T-helper 1 cell treated with Interleukin-12 subunit alpha and Interleukin-12 subunit beta and Interleukin-4 antibody, amounts not matched to agents 30 ng/mL and 1 ng/mL, for 36 hours (primary cell): ENCODE data around the gene COL15A1. TPM values are rescaled to one million over a fixed set of nuclear protein-coding genes. Genes with fewer than 3 reads are reported as not detected.

Source experiments
- intact Hi-C: fragments of 100-400 bp; cut with micrococcal nuclease; formaldehyde crosslinking; loops from one replicate; pipeline ENCODE4 v1.15.1; 2024
- total RNA-seq: library from RNA; stranded (reverse); gene quantifications from 2 replicates; pipeline ENCODE4 v1.2.3, GENCODE V29; 2022

The COL15A1 gene
- total RNA-seq, 1 donor from 2014 or later = 0.51 TPM

DNA sequence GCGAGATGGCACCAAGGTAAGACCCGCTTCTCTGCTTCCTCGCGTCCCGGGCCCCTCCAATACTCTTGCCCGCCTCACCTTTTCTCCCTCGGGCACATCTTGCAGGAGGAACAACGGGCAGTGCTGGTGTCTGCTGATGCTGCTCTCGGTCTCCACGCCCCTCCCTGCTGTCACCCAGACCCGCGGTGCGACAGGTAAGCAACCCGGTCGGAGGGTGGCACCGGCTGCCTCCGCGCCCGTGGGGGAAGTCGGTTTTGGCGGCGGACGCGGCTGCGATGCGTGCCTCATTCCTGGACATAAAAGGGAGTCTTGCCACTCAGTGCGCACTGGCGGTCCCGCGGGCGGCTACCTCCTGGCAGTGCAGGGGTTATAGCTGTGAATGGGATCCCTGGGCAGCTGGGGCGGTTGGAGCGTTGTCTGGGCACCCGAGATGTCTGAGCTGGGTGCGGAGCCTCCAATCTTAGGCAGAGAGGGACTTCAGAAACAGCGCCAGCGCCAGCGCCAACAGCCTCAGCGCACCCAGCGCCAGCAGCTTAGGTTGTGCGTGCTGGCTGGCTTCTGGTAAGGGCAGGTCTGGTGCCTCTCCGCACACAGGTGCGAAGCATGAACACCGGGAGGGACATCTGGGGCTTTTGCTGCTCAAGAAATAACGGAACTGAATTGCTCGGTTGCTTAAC, 488 bp downstream of the COL15A1 start:
- intact Hi-C loops = no loop called here

DNA sequence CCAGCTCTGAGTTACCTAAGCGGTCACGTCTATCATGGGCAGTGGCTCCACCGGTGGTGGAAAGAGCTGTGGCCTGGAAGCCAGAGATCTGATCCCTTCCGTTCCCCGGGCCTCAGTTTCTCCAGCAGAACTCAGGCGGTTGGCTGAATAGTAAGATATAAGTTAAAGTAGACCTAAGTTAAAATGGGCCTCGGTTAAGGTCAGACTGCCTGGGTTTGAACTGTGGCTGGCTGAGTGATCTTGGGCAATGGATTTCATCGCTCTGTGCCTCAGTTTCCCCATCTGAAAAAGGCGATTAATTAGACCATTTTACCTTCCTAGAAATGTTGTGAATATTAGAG, 997 bp downstream of the COL15A1 start:
- intact Hi-C loops = no loop called here

DNA sequence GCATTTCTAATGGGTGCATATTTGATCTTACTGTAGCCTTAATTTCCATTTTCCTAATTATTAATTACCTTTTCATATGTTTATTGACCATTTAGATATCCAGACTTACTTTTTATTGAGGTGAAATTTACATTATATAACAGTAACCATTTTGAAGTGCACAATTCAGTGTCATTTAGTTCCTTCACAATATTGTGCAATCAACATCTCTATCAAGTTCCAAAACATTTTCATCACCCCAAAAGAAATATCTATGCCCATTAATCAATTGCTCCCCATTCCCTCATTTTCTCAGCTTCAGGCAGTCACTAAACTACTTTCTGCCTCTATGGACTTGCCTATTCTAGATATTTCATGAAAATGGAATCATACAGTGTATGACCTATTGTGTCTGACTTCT, 5.9 kb downstream of the COL15A1 start:
- intact Hi-C loops = no loop called here

DNA sequence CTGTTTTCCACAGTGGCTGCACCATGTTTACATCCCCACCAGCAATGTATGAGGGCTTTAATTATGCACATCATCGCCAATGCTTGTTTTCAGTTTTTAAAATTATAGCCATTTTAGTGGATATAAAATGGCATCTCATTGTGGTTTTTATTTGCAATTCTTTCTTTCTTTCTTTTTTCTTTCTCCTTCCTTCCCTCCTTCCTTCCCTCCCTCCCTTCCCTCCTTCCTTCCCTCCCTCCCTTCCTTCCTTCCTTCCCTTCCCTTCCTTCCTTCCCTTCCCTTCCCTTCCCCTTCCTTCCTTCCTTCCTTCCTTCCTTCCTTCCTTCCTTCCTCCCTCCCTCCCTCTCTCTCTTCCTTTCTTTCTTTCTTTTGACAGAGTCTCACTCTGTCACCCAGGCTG, 6.6 kb downstream of the COL15A1 start:
- intact Hi-C loops = no loop called here

DNA sequence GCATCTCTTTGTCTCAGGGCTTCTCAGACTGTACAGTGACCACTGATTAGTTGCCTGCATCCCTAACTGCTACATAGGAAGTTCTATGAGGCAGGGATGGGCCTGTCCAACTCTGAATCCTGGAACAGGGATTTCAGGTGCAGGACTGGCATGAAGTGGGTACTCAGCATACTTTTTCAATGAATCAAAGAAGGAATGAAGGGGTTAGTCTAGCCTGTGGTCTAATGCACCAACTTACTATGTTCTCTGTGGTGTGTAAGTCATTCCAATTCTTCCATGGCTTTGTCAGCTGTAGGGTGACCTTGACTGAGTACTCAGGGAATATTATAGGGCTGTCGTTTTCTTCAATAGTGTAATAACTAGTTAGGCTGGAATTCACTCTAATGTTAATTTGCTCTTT, 8.3 kb downstream of the COL15A1 start:
- intact Hi-C loops = no loop called here

DNA sequence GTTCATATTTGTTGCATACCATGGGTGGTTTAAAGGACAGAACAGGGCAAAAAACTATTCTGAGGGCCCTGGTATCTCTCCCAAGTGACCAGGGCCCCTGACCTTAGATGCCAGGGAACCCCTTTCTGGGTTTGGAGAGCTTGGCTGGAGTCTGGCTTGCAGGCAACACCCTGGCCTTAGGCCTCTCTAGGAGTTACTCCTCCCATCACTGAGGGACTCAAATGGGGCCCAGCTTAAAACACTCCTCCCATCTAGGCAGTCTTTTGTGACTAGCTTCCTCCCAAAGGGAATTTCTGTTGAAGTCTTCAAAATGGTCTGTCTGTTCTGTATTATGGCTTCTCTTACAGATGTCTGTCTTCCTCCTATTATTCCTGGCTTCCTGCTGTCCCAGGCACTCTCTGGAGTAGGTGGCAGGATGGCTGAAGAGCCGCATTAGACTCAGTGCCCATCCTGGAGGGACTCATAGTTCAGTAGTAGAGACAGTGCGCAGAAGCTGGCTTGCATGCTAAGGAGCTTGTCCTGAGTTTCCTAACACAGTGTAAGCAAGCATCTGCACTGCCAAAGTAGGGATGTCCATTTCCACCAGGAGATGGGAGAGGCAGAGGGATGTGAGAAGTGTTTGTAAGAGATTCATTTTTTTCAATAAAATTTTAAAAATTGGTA, 10.0 kb downstream of the COL15A1 start:
- intact Hi-C loops = no loop called here

DNA sequence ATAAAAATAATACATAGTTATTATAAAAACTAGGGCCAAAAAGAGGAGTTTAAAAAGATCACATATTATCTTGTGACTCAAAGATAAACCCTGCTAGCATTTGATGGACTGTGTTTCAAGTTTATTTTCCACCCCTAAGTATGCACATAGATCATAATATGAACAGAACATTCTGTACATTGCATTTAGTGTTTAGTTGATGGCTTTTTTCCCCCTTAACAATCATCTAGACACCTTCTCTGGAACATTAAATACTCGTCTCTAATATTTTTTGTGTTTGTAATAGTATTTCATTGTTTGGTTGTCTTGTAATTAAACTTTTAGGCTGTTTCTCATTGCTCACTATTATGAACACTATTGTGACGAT, 10.5 kb downstream of the COL15A1 start:
- intact Hi-C loops = no loop called here

DNA sequence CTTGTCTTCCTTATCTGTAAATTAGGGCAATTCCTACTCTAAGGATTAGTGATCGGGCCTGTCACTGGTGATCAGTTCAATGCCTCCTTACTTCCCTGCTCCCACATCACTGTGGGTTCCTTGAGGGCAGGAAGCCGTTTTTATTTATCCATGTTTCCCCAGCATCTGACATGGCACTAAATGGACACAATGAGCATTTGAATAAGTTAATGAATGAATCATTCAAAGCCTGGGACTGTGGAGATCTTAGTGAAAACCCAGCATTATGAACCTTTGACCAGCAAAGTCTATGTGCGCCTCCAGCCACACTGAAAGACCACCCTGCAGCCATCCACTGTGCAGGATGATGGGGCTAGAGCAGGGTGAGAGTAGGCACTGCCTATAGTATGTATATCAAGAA, 11.6 kb downstream of the COL15A1 start:
- intact Hi-C loops = no loop called here

DNA sequence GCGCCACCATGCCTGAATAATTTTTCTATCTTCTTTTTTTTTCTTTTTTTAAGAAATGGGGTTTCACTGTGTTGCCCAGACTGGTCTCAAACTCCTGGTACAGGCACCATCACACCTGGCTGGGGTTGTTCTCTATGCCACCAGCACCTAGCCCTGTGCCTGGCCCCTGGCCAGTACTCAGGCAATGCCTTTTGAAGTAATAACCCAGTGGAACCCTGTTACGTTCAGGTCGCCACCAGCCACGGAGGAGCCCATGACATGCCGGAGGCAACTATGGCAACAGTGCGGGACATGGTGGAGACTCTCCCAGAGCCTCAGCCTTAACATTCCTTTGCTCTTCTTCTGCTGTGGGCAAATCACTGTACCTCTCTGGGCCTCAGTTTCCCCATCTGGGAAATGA, 14.1 kb downstream of the COL15A1 start:
- intact Hi-C loops = no loop called here

DNA sequence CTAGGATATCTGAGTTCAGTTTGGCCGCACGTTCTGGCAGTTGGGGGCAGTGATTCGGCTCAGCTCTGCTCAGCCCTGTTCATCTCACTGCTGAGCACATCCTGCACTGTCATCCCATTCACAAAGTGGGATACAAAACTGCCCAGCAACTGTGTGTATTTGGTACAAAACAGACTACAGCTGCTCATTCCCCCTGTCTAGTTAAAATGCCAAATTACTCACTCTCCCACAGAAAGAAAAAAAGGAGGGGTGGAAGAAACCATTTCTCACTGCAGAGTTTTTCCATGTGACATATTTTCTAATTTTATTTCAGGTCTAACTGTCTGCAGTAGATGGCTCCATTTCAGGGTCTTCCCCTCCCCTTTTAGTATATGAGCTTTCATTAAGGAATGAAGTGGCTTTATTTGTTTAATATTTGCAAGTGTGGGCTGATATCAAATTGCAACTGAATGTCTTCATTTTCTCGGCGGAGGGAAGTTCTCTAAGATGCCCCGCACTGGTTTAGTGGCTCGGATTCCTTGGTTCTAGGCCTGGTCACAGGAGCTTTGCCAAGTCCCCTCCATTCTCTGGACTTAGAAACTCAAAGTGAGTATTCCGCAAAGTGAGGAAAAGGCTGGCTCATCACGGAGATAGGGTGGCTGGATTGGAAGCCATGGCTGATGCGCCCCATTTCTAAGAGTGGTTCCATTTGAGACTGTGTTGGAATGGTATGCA, 14.7 kb downstream of the COL15A1 start:
- intact Hi-C loops = no loop called here

DNA sequence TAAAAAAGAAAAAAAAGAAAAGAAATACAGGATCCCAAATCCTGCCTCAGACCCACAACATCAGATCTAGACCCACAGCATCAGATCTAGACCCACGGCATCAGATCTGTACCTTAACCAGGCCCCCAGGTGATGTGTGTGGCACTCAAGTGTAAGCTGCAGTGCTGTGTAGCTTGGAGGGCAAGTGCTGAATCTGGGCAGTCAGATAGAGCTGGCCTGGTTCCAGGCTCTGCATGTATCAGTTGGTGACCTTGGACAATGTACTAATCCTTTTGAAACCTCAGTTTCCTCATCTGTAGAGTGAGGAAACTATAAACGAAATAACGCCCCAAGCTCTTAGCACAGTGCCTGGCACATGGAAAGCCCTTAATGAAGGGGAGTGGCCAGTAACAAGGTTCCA, 16.7 kb downstream of the COL15A1 start:
- intact Hi-C loops = no loop called here

DNA sequence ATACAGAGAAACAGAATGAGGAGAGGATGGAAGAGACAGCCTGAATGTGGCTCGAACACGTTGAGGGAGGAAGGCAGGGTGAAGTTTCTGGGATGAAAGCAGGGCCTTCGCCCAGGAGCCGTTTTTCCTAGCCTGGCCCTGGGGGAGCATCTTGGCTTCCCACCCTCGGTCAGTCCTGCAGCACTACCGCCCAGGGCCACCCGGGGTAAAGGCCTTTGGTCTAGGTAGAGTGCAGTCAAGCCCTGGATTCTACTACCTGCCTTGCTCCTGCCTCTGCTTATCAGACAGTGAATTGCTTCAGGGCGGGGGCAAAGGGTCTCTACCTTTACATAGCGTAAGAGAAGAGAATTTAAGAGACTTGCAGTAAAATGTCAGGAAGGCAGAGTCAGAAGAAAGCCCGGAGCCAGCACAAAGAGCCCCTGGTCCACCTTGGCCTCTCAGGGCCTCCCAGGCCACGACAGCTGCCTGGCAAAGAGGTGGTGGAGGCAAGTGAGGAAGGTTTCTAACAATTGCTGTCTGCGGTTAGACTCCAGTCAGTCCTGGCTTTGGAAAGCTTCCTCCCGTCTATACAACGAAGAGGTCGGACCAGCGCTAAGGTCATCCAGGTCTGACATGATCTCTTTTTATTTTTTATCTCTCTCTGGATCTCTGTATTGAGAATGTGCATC, 17.9 kb downstream of the COL15A1 start:
- intact Hi-C loops = no loop called here

DNA sequence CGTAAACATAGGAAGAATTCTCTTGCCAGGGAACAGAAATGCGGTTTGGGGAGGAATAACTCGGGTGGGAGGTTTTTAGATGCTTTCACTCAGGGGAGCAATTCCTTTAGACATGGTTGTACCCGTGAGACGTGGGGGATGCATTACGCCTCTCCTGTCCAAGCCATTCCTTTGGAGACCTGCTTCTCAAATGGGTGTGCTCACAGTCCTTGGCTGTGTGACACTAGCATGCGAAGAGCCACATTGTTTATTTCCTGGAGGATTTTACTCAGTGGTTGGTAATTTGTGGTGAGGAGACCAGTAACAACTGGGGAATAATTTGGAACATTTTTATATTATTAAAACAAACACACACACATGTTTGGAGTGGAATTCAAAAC, 18.5 kb downstream of the COL15A1 start:
- intact Hi-C loops = no loop called here

DNA sequence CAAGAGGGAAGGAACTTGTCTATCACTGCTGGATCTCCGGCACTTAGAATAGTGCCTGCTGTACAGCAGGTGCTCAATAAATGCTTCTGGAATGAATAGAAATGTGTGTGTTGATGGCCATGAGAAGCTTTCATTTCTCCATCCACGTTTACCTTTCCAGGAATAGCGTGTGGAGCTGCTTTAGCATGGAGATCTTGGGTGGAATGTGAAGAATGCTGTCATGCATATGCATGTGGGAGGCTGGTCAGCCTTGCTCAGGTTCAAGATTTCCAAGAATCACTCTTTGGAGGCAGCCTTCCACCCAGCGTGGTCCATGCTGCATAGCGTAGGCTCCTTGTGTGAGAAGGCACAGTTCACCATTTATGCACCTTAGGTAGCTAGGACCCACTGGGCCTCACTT, 19.2 kb downstream of the COL15A1 start:
- intact Hi-C loops = no loop called here

DNA sequence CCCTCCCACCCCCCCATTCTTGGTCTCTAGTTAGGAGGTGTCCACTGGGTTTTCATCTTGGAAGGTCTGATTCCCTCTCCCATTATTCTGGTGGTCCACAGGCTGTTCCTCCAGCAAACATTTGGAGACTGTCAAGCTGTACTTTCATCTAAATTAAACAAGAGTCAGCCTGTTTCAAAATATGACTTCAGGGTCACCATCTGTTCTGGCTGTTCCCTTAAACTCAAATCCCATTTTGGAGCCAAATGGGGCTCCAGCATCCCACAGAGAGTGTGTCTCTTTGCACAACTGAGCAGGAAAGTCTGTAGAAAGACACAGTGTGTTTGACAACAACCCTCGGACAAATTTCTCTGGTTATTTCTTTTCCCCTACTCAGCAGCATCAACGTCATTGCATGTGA, 20.5 kb downstream of the COL15A1 start:
- intact Hi-C loops = no loop called here

DNA sequence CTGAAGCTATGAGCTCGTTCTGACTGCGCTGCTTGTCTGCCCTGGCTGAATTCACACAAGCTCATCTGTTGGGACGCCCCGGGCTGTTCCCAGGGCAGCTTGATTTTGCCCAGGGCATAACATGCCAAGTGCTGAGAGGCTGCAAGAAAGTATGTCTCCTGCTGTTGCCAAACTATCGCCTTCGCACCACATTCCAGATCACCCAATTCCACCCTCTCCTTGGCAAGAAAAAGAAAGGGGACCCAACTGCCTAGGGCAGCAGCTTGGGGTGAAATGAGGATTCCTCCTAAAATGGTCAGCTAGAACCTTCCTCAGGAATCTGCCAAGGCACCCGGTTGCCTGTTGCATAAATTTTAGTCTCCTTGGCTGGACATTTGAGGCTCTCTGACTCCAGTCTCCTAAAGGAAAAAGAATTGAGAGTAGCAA, 21.2 kb downstream of the COL15A1 start:
- intact Hi-C loops = no loop called here

DNA sequence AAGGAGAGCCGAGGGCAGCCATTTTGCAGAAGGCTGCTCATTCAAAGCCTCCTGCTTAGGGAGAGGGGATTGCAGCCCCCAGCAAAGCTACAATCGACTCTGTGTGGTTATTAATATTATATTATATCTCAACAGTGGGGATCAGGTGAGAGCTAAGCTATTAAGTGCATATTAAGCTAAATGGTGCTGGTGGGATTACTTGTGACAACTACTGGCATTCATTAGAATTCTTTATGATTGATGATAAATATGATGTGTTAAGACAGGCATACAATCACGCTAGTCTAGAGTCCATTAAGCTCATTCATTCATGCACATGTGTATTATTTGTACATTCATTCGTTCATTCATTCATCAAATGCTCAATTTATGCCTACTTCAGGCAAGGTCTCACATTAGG, 23.0 kb downstream of the COL15A1 start:
- intact Hi-C loops = no loop called here

DNA sequence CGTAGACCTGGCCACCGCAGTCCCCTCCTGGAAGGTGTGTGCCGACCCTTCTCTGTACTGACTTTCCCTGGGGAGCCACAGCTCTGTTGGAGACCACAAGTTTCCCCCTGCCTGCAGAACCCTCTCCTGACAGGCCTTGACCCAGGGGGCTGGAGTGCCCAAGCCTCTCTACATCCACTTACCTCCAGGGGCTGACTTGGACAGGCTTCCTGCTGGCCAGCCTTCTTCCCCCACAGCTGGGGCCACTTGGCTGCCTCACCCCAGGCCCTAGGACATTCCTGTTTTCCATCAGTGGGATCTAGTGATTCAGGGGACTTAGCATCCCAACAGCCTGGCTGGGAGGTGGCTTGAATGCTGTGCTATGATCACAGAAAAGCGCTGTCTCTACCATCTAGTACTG, 23.6 kb downstream of the COL15A1 start:
- intact Hi-C loops = no loop called here

DNA sequence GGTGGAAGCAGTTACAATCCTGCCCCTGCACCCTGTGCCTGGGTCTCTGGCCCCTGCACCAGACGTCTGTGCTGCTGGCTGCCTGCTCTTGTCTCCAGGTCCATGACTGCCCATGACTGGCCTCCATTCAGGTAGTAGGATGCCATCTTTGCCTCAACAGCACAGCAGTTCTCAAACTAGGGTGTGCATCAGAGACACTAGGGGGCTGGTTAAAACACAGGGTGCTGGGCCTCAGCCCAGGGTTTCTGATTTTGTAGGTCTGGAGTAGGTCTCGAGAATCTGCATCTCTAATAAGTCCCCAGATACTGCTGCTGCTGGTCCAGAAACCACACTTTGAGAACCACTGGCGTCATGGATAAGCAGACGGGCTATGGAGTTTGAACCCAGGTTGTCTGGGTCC, 24.0 kb downstream of the COL15A1 start:
- intact Hi-C loops = no loop called here

DNA sequence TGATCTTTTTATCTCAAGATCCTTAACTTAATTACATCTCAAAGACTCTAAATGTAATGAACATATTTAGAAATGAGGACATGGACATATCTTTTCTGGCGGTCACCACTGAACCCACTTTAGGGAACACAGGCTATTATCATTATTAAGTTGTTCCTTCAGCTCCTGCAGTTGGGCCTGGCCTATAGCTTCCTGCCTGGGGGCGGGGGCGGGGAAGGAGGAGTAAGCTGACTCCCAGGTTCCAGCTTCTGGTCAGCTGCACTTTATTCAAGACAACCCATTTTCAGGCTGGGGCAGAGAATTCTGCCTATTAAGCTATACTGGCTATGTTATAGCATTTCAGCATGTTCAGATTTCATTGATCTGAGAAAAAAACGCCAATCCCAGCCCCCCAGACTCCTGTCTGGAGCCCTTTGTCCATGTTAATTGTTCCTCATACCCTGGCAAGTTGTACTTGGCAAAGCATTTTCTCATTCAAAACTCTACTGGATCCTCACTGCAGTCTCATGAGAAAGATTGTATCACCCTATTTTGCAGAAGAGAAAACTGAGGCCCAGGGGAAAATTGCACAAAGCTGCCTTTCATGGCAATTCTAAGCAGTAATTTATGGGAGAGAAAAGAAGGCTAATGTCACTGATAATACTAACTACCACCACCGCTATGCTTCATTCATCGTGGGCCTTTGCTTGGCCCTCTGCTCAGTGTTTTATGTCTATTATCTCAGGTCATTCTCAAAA, 25.1 kb downstream of the COL15A1 start:
- intact Hi-C loops = no loop called here

DNA sequence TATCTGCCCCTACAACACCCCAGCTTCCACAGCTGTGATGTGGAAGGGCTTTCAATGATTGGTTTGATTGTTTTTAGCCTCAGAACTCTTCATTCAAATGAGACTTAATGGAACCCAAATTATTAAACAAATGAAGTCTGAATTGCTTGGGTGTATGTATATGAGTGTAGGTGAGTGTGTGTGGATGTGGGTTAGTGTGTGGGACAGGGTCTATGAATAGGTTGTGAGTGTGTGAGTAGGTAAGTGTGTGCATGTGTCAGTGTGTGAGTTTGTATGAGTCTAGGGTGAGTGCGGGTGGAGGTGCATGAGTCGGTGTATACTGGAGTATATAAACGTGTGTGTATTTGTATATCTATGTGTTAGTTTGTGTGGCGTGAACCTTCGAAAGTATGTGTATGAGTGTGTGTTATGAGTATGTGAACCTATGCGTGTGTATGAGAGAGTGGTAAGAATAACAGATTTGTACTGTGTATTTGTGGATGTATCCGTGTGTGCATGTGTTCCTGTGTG, 26.9 kb downstream of the COL15A1 start:
- intact Hi-C loops = no loop called here
